ENCODE data around the gene SUSD6. TPM values are rescaled to one million over a fixed set of nuclear protein-coding genes. Genes with fewer than 3 reads are reported as not detected.
A peak's percentile ranks its signal among the peaks of the same experiment; 100 is the strongest.

The SUSD6 gene
- total and polyA plus RNA-seq, 12 donors = 5.9 to 46.3 (median 25.2) TPM

DNA sequence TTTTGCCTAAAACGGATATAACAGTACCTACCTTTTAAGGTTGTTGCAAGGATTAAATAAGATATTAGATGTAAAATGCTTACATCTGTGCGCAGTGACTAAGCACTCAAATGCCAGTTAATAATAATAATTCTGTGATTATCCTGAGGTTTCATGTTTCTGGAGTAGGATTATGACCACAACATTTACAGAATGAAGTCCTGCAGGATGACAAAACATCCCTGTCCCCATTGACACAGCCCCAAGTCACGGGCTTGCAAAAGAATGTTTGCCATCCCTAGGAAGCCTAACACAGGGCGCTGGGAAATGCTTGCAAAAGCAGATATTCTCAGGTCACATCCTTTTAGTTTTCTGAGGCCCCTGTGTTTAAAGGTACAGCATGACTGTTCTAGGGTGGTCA lies 20.1 kb downstream of the SUSD6 start:
- no peaks in the 10 kb centered on the region for H3K9me3 ChIP-seq
- H3K4me3 ChIP-seq = no peak overlapping the region
- ATAC-seq (no peak), DNase-seq (no peak)
- no peaks in the 10 kb centered on the region for H3K27me3 ChIP-seq
- TF ChIP-seq, protein P1, sequence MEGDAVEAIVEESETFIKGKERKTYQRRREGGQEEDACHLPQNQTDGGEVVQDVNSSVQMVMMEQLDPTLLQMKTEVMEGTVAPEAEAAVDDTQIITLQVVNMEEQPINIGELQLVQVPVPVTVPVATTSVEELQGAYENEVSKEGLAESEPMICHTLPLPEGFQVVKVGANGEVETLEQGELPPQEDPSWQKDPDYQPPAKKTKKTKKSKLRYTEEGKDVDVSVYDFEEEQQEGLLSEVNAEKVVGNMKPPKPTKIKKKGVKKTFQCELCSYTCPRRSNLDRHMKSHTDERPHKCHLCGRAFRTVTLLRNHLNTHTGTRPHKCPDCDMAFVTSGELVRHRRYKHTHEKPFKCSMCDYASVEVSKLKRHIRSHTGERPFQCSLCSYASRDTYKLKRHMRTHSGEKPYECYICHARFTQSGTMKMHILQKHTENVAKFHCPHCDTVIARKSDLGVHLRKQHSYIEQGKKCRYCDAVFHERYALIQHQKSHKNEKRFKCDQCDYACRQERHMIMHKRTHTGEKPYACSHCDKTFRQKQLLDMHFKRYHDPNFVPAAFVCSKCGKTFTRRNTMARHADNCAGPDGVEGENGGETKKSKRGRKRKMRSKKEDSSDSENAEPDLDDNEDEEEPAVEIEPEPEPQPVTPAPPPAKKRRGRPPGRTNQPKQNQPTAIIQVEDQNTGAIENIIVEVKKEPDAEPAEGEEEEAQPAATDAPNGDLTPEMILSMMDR (IDR thresholded peaks at IDR 0.05) = no peak
- no peaks in the 10 kb centered on the region for H3K36me3 ChIP-seq
- intact Hi-C loops (cut with DNase I) = loop anchor here in 1 of 10 donors (5.0 kb wide), 1 partner anchor 41 kb away; no protein-coding TSS in a partner anchor
- H3K4me1 ChIP-seq = peaks cover 39 to 99% (median 97%) of the 10 kb centered on the region in 9 donors
- peak overlapping the region in 5 of 10 donors; percentile 47 to 90 (median 68) for H3K27ac ChIP-seq
- WGBS, 2 donors = 64 to 69% methylated on average over 4 of the region's 4 CpGs

DNA sequence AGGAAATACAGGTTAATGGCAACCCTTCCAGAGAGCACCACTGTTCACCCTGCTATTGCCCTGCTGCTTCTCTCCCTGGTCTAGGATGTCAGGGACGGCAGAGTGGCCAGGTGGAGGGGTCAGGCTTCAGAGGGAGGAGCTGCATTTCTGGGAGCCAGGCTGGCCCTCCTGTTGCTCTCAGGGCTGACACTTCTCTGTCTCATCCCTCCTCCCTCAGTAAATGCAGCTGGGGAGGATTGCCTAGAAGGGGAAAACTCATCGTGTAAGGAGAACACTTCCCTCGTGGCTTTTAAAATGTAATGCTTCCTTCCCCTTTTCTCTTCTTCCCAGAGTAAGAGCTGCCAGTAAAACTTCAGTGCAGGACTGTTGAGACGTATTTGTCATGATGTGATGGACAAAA lies 20.8 kb downstream of the SUSD6 start:
- Histone ChIP-seq H3K4me3 (no peak overlapping the region), H3K27me3 (no peaks in the 10 kb centered on the region), H3K9me3 (no peaks in the 10 kb centered on the region), H3K36me3 (no peaks in the 10 kb centered on the region), H3K27ac (peak overlapping the region in 6 of 10 donors; percentile 26 to 90 (median 59)), H3K4me1 (peaks cover 44 to 99% (median 98%) of the 10 kb centered on the region in 9 donors)
- intact Hi-C loops (cut with DNase I) = loop anchor here in 1 of 10 donors (5.0 kb wide), 1 partner anchor 40 kb away; no protein-coding TSS in a partner anchor
- peak in 3 of 8 donors; percentile 2 to 21 (median 18) for ATAC-seq
- 26 to 32% methylated on average over 4 of the region's 4 CpGs for WGBS, 2 donors
- TF ChIP-seq, protein P1 (IDR thresholded peaks at IDR 0.05) = no peak
- no peak for DNase-seq

DNA sequence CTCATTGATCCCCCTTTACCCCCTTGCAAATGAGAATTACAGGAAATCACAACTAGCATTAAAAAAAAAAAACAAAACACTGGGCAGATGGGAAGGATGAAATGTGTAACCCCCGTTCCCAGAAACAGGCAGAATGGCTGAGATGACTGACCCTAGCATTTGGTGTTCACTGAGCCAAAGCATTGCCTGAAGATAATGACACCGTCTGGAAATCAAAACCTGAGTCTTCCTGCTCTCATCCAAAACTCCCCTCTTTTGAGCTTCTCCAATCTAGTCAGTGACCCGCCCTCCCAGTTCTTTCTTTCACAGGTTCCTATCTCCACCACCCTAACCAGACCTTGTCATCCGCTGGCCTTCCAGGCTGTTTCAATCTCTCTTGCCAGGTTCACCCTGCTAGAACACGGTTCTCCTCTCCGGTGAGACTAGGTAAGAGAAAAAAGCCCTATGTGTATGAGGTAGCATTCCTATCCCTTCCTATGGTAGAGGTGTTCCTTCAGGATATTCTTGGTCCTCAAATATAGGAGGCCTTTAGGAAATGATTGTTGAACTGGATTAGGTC lies 21.3 kb downstream of the SUSD6 start:
- H3K4me3 ChIP-seq = no peak overlapping the region
- TF ChIP-seq, protein P1 (IDR thresholded peaks at IDR 0.05) = no peak
- peak overlapping the region in 9 of 10 donors; percentile 3 to 90 (median 47) for H3K27ac ChIP-seq
- no peaks in the 10 kb centered on the region for H3K36me3 ChIP-seq
- DNase-seq = no peak
- WGBS, 2 donors = 66 to 67% methylated on average over 6 of the region's 6 CpGs
- intact Hi-C loops (cut with DNase I) = loop anchor here in 1 of 10 donors (5.0 kb wide), 1 partner anchor 40 kb away; no protein-coding TSS in a partner anchor
- H3K4me1 ChIP-seq = peaks cover 49 to 99% (median 98%) of the 10 kb centered on the region in 9 donors
- H3K27me3 ChIP-seq = no peaks in the 10 kb centered on the region
- no peaks in the 10 kb centered on the region for H3K9me3 ChIP-seq
- no peak for ATAC-seq

DNA sequence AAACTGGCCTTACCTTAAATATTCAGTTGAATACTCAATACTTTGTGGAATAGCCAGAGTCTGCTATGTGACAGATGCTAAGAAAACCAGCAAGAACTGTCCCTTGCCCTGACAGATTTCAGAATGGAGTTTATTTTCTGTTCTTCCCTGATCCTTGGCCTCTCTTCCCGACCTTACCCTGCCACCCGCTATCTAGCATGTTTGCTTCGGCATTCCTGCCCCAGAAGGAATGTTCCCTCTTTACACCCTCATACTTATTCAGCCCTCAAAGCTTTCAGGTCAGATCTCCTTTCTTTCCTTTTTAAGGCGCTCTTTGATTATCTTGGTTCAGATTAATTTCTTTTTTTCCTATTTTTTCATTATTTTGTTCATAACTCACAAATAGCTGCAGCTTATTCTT lies 21.8 kb downstream of the SUSD6 start:
- TF ChIP-seq, protein P1 (IDR thresholded peaks at IDR 0.05) = no peak
- Histone ChIP-seq H3K4me3 (no peak overlapping the region), H3K4me1 (peaks cover 53 to 100% (median 98%) of the 10 kb centered on the region in 9 donors), H3K9me3 (no peaks in the 10 kb centered on the region), H3K27me3 (no peaks in the 10 kb centered on the region), H3K36me3 (no peaks in the 10 kb centered on the region), H3K27ac (peak overlapping the region in 8 of 10 donors; percentile 3 to 90 (median 58))
- WGBS, 2 donors = 37 to 41% methylated on average over 4 of the region's 4 CpGs
- intact Hi-C loops (cut with DNase I) = loop anchor here in 1 of 10 donors (5.0 kb wide), 1 partner anchor 39 kb away; no protein-coding TSS in a partner anchor
- ATAC-seq = no peak
- DNase-seq = no peak
